ENCODE measurements around the gene CNTNAP5.

Gene CNTNAP5

GRCh38 chr2:124066776-124067175 lies 41.7 kb downstream of the CNTNAP5 start:
- H3K4me3 ChIP-seq (ENCODE audit: low read depth, low read length) = no peak overlapping the region
- DNase-seq (ENCODE audit: low read depth, low spot score) = no peak
- ChIA-PET CTCF (no interaction called here), POLR2A (no interaction called here)
- no peak for TF ChIP-seq CTCF (IDR thresholded peaks at IDR 0.05; ENCODE audit: insufficient read depth, low read length, missing control alignments)

GRCh38 chr2:124079045-124079444 lies 54.0 kb downstream of the CNTNAP5 start:
- ChIA-PET POLR2A (no interaction called here), CTCF (no interaction called here)
- no peak overlapping the region for H3K4me3 ChIP-seq (ENCODE audit: low read depth, low read length)
- TF ChIP-seq CTCF (IDR thresholded peaks at IDR 0.05; ENCODE audit: insufficient read depth, low read length, missing control alignments) = no peak
- no peak for DNase-seq (ENCODE audit: low read depth, low spot score)

GRCh38 chr2:124080281-124081153 lies 55.4 kb downstream of the CNTNAP5 start:
- CTCF ChIA-PET = no interaction called here
- no peak for DNase-seq (ENCODE audit: low read depth, low spot score)

GRCh38 chr2:124081154-124081716 lies 56.1 kb downstream of the CNTNAP5 start:
- no peak for DNase-seq (ENCODE audit: low read depth, low spot score)
- TF ChIP-seq CTCF (IDR thresholded peaks at IDR 0.05; ENCODE audit: insufficient read depth, low read length, missing control alignments) = no peak
- POLR2A ChIA-PET = no interaction called here

More at GRCh38 chr2:124080281-124081153, 55.4 kb downstream of the CNTNAP5 start:
- POLR2A ChIA-PET = no interaction called here
- TF ChIP-seq CTCF (IDR thresholded peaks at IDR 0.05; ENCODE audit: insufficient read depth, low read length, missing control alignments) = no peak
- no peak overlapping the region for H3K4me3 ChIP-seq (ENCODE audit: low read depth, low read length)

GRCh38 chr2:124088616-124089015 lies 63.5 kb downstream of the CNTNAP5 start:
- POLR2A ChIA-PET = no interaction called here
- CTCF ChIA-PET = no interaction called here
- no peak for TF ChIP-seq CTCF (IDR thresholded peaks at IDR 0.05; ENCODE audit: insufficient read depth, low read length, missing control alignments)
- no peak for DNase-seq (ENCODE audit: low read depth, low spot score)
- no peak overlapping the region for H3K4me3 ChIP-seq (ENCODE audit: low read depth, low read length)

More at GRCh38 chr2:124081154-124081716, 56.1 kb downstream of the CNTNAP5 start:
- CTCF ChIA-PET = no interaction called here
- no peak overlapping the region for H3K4me3 ChIP-seq (ENCODE audit: low read depth, low read length)

GRCh38 chr2:124091721-124092120 lies 66.6 kb downstream of the CNTNAP5 start:
- ChIA-PET POLR2A (no interaction called here), CTCF (no interaction called here)
- no peak for TF ChIP-seq CTCF (IDR thresholded peaks at IDR 0.05; ENCODE audit: insufficient read depth, low read length, missing control alignments)
- DNase-seq (ENCODE audit: low read depth, low spot score) = no peak
- no peak overlapping the region for H3K4me3 ChIP-seq (ENCODE audit: low read depth, low read length)
